Activated CD8-positive, alpha-beta memory T cell treated with anti-CD3 and anti-CD28 coated beads for 24 hours (primary cell): Measurements from ENCODE around the gene PTPN2.
A peak's percentile ranks its signal among the peaks of the same experiment; 100 is the strongest.

Experiments used
- DNase-seq: peaks from one replicate; pipeline ENCODE4 v3.0.0-alpha.2; 2020

Gene PTPN2

GRCh38 chr18:12820506-12820905, 63.5 kb downstream of the PTPN2 start:
- DNase-seq, result no peak

GRCh38 chr18:12819841-12820240, 64.2 kb downstream of the PTPN2 start:
- DNase-seq, result no peak

- DNase-seq, result no peak
These were observed 64.7 kb downstream of the PTPN2 start for GRCh38 chr18:12819322-12819721.

GRCh38 chr18:12818243-12818642, 65.8 kb downstream of the PTPN2 start:
- no peak for DNase-seq

GRCh38 chr18:12816451-12816850, 67.6 kb downstream of the PTPN2 start:
- no peak for DNase-seq

- DNase-seq, result no peak
These were observed 72.7 kb downstream of the PTPN2 start for GRCh38 chr18:12811191-12811950.

GRCh38 chr18:12803069-12803936, 80.7 kb downstream of the PTPN2 start:
- no peak for DNase-seq

- no peak for DNase-seq
These were observed 81.5 kb downstream of the PTPN2 start for GRCh38 chr18:12802538-12802937.

- DNase-seq, result no peak
These were observed 87.6 kb downstream of the PTPN2 start for GRCh38 chr18:12796448-12796847.

- DNase-seq, result no peak
These were observed 92.4 kb downstream of the PTPN2 start for GRCh38 chr18:12791610-12792009.

GRCh38 chr18:12786669-12787068, 97.4 kb downstream of the PTPN2 start:
- DNase-seq, result no peak

GRCh38 chr18:12783524-12783923, 100.5 kb downstream of the PTPN2 start:
- no peak for DNase-seq

GRCh38 chr18:12782521-12782920, 101.5 kb downstream of the PTPN2 start:
- no peak for DNase-seq

GRCh38 chr18:12779456-12779855, 104.6 kb downstream of the PTPN2 start:
- DNase-seq, result no peak

GRCh38 chr18:12779043-12779442, 105.0 kb downstream of the PTPN2 start:
- DNase-seq, result peak; percentile 46

- no peak for DNase-seq
These were observed 106.5 kb downstream of the PTPN2 start for GRCh38 chr18:12777500-12777944.

GRCh38 chr18:12776821-12777471, 107.1 kb downstream of the PTPN2 start:
- peak; percentile 56 for DNase-seq

GRCh38 chr18:12776415-12776814, 107.6 kb downstream of the PTPN2 start:
- peak; percentile 48 for DNase-seq

GRCh38 chr18:12774982-12775381, 109.1 kb downstream of the PTPN2 start:
- DNase-seq, result peak; percentile 45

- DNase-seq, result peak; percentile 32
These were observed 110.7 kb downstream of the PTPN2 start for GRCh38 chr18:12773369-12773768.

GRCh38 chr18:12772111-12772510, 111.9 kb downstream of the PTPN2 start:
- DNase-seq, result no peak

- DNase-seq, result no peak
These were observed 113.4 kb downstream of the PTPN2 start for GRCh38 chr18:12770469-12771219.
